CD4-positive, alpha-beta T cell treated with Interleukin-15 for 4 hours (primary cell): ENCODE results near the gene OR6C68.
"Not testable (repeated sequence)": the region's sequence is repeated elsewhere in the genome, so short reads cannot be mapped to it uniquely, and the experiment has no call there.

Source experiments
- DNase-seq: peaks from one replicate; pipeline ENCODE4 v3.0.0-alpha.2; 2020; ENCODE audit warnings: low spot score

OR6C68 gene

GRCh38 chr12:55492078-55492477 is at the start of gene OR6C68:
TSS of gene OR6C68 (plus strand) at chr12:55492378. CDS start at chr12:55492378, 0 bp downstream.
- DNase-seq, result no peak

DNA sequence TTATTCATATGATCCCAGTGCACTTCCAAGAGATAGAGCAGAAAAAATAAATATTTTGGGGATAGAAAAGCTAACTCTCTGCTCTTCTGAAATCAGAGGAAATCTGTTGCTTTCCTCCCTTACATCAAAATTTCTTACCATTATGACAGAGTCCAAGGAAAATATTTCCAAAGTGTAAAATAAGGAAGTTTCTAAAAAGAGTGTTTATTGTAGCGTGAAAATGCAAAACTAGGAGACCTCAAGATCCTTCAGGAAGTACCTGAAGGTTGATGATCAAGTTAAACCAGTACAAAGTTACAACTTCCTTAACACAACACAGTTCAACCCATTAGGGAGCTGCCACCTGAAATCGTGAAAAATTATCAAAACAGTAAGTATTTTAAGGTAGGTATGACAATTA is 48.4 kb upstream of the OR6C68 start, which contains the start of gene OR6C2:
TSS of gene OR6C2 (plus strand) at position 301 of the 400 bp plus-strand sequence. CDS start 8,138 bp downstream, outside the sequence.
- DNase-seq, result no peak

DNA sequence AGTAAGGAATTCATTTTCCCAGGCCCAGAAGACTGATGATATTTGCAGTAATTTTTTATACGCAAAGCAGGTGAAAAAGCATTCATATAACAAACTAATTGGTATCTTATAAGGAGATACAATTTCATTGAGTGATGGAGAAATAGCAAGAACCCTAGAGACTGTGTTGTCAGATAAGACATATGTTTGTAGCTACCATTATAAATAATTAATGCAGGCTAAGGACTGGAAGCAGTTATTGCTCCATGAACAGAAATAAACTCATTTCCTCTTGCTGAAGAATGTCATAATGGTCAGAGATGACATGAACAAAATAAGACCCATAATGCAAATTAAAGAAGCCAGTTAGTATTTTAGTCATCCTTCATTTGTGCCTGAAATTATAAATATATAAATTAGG is 46.8 kb upstream of the OR6C68 start:
- DNase-seq, result no peak

GRCh38 chr12:55446326-55446725 is 45.9 kb upstream of the OR6C68 start:
- no peak for DNase-seq

- no peak for DNase-seq
Measured at GRCh38 chr12:55448825-55449224, 43.4 kb upstream of the OR6C68 start.

DNA sequence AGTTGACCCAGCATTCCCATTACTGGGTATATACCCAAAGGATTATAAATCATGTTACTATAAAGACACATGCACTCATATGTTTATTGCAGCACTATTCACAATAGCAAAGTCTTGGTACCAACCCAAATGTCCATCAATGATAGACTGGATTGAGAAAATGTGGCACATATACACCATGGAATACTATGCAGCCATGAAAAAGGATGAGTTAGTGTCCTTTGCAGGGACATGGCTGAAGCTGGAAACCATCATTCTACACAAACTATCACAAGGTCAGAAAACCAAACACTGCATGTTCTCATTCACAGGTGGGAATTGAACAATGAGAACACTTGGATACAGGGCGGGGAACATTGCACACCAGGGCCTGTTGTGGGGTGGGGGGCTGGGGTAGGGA is 27.3 kb upstream of the OR6C68 start:
- DNase-seq, result not testable (repeated sequence)

GRCh38 chr12:55467836-55468235 is 24.3 kb upstream of the OR6C68 start:
- DNase-seq, result no peak

DNA sequence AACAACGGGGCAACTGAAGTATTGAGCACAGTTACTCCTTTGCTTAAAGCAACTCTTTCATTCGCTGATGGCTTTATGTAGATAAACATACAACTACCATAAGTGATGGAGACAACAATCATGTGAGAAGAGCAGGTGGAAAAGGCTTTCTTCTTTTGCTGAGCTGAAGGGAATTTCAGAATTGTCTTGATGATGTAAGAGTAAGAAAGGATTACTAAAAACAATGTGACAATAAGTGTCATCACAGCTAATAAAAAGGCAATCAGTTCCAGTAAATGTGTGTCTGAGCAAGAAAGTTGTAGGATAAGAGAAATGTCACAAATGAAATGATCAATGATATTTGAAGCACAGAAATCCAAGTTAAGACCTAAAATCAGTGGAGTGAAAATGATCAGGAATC is 22.9 kb upstream of the OR6C68 start:
- no peak for DNase-seq

DNA sequence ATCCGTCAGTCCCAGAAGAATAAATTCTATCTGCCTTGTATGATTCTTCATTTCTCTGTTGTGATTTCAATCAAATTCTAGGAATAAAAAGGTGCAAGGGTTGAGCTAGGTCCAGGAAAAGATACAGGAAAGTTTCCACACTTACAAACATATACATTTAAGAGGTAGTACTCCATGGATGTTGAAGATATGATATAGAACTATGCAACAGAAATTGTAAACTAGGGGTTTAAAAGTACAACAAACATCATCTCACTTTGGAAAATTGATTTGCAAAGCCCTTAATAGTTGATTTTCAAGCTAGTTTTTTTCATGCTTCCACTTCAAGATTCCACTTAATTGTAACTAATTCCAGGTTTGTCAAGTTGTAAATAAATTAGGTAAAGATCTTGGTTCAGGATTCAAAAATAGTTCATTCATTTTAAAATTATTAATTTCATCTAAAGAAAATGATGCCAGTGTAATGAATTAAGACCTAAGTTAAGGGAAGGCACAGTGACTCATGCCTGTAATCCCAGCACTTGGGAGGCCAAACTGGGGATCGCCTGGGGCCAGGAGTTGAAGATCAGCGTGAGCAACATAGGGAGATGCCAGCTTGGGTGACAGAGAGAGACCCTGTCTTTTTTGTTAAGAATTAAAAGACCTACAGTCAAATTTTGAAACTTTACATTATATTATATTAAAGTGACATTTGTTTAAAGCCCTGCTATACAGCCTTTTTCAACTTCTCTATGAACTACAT is 21.9 kb upstream of the OR6C68 start, which contains the start of gene OR6C70:
TSS of gene OR6C70 (minus strand) at position 51 of the 742 bp plus-strand sequence. CDS start at position 51, 0 bp downstream.
- no peak for DNase-seq

- no peak for DNase-seq
Measured at GRCh38 chr12:55472264-55472663, 19.9 kb upstream of the OR6C68 start.

- not testable (repeated sequence) for DNase-seq
Measured at GRCh38 chr12:55479136-55479535, 13.0 kb upstream of the OR6C68 start.

DNA sequence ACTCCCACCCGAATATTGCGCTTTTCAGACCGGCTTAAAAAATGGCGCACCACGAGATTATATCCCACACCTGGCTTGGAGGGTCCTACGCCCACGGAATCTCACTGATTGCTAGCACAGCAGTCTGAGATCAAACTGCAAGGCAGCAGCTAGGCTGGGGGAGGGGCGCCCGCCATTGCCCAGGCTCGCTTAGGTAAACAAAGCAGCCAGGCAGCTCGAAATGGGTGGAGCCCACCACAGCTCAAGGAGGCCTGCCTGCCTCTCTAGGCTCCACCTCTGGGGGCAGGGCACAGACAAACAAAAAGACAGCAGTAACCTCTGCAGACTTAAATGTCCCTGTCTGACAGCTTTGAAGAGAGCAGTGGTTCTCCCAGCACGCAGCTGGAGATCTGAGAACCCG is 7.9 kb upstream of the OR6C68 start:
- not testable (repeated sequence) for DNase-seq

- DNase-seq, result no peak
Measured at GRCh38 chr12:55495490-55495889, 3.3 kb downstream of the OR6C68 start.

DNA sequence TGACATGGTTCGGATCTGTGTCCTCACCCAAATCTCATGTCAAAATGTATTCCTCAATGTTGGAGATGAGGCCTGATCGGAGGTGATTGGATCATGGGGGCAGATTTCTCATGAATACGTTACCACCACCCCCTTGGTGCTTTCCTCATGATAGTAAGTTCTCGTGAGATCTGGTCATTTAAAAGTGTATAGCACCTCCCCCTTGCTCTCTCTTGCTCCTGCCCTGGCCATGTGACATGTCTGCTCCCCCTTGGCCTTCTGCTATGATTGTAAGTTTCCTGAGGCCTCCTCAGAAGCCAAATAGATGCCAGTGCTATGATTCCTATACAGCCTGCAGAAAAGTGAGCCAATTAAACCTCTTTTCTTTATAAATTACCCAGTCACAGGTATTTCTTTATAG is 7.1 kb downstream of the OR6C68 start:
- DNase-seq, result no peak

DNA sequence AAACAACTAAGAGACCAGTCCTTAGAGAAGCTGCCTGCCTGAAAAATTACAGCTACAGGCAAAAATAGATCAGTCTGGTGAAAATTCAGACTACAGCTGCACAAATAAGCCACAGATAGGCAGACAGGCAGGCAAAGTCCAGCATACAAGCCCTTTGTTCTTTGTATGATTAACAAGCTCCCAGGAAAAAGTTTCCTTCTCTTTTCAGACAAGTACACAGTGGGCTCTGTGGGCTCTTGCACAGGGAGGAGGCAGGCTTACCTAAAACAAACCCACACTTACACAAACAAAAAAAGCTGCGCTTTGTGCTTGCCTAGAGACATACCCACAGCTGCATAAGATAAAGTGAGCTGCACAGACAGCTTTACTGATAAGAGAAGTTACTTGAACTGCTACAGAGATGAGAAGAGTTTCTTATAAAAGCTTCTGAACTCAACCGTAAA is 7.7 kb downstream of the OR6C68 start:
- DNase-seq, result no peak

- DNase-seq, result no peak
Measured at GRCh38 chr12:55501601-55502000, 9.4 kb downstream of the OR6C68 start.

DNA sequence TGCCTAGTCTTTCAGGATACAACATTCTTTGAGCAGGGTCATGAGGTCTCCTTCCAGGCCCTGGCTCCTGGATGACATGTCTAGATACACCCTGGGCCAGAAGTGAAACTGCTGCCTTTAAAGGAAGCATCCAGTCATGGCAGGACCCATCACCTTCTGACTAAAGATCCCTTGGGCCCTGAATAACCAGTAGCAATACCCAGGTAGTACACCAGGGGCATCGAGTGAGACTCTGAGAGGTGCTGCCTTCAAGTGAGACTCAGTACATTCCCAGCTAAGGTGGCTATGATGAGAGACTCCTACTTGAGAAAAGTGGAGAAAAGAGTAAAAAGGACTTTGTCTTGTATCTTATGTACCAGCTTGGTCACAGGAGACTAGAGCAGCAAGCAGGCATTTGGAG is 23.5 kb downstream of the OR6C68 start:
- DNase-seq, result no peak

- no peak for DNase-seq
Measured at GRCh38 chr12:55516391-55516790, 24.2 kb downstream of the OR6C68 start.
